MM.1S (cell line): Measurements from ENCODE around the gene EXD2.

ENCODE experiments used
- EZH2 ChIP-seq: fragments of 300-600 bp; sonication (generic); optimal IDR thresholded peaks from 2 replicates; pipeline ENCODE3; 2017; ENCODE audit warnings: low read depth, mild to moderate bottlenecking, antibody characterized with exemption, low read length, mixed read lengths
- EZH2phosphoT487 ChIP-seq: fragments of 300-600 bp; sonication (generic); IDR thresholded peaks from 2 replicates; pipeline ENCODE4 v1.6.1; 2018; ENCODE audit warnings: antibody characterized with exemption, low read length
- TF ChIP-seq, protein P1 (sequence below): fragments of 300-600 bp; sonication (generic); IDR thresholded peaks from 2 replicates; pipeline ENCODE4 v1.5.1; 2016; ENCODE audit warnings: antibody characterized with exemption, low read length, mixed read lengths

- TF ChIP-seq, protein P1, sequence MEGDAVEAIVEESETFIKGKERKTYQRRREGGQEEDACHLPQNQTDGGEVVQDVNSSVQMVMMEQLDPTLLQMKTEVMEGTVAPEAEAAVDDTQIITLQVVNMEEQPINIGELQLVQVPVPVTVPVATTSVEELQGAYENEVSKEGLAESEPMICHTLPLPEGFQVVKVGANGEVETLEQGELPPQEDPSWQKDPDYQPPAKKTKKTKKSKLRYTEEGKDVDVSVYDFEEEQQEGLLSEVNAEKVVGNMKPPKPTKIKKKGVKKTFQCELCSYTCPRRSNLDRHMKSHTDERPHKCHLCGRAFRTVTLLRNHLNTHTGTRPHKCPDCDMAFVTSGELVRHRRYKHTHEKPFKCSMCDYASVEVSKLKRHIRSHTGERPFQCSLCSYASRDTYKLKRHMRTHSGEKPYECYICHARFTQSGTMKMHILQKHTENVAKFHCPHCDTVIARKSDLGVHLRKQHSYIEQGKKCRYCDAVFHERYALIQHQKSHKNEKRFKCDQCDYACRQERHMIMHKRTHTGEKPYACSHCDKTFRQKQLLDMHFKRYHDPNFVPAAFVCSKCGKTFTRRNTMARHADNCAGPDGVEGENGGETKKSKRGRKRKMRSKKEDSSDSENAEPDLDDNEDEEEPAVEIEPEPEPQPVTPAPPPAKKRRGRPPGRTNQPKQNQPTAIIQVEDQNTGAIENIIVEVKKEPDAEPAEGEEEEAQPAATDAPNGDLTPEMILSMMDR = no peak
- TF ChIP-seq EZH2phosphoT487 (no peak), EZH2 (no peak)
These were observed 75.5 kb downstream of the EXD2 start for GRCh38 chr14:69266572-69267345.
